Right ventricle myocardium superior (tissue), 1 donor: ENCODE results near the gene FBXL4. TPM values are rescaled to one million over a fixed set of nuclear protein-coding genes. Genes with fewer than 3 reads are reported as not detected.
"Not testable (repeated sequence)": the region's sequence is repeated elsewhere in the genome, so short reads cannot be mapped to it uniquely, and the experiment has no call there.

Experiments used
- ATAC-seq: fragments of 200-7000 bp; cut with Tn5 transposase; one replicate; pipeline ENCODE4 v1.9.1; 2020; ENCODE audit warnings: mild to moderate bottlenecking; ENCODE audit not compliant: poor library complexity
- DNase-seq: peaks from one replicate; pipeline ENCODE4 v3.0.0-alpha.2; 2020
- intact Hi-C: fragments of 100-400 bp; cut with DNase I; formaldehyde crosslinking; loops from one replicate; pipeline ENCODE4 v1.11.2; 2022
- total RNA-seq: library from RNA; stranded (reverse); fragmentation: NEBNext Ultra II Directional; extraction: Animal tissue kit (Norgen Biotek cat#: 25700); gene quantifications from one replicate; pipeline ENCODE4 v1.2.1, GENCODE V29; 2021
- donor health status: DM: no; HTN: yes; CAD: no; lungs with severe emphysema.

FBXL4 gene
- total RNA-seq, 1 donor from 2014 or later = 17.3 TPM

DNA sequence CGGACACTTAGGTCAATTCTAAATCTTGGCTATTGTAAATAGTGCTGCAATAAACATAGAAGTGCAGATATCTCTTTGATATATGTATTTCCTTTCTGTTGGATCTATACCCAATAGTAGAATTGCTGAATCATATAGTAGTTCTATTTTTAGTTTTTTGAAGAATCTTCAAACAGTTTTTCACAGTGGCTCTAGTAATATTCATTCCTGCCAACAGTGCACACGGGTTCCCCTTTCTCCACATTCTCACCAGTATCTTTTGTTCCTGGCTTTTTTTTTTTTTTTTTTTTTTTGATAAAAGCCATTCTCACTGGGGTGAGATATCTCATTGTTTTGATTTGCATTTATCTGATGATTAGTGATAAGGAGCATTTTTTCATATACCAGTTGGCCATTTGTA, 1.8 kb upstream of the FBXL4 start:
- no peak for DNase-seq

DNA sequence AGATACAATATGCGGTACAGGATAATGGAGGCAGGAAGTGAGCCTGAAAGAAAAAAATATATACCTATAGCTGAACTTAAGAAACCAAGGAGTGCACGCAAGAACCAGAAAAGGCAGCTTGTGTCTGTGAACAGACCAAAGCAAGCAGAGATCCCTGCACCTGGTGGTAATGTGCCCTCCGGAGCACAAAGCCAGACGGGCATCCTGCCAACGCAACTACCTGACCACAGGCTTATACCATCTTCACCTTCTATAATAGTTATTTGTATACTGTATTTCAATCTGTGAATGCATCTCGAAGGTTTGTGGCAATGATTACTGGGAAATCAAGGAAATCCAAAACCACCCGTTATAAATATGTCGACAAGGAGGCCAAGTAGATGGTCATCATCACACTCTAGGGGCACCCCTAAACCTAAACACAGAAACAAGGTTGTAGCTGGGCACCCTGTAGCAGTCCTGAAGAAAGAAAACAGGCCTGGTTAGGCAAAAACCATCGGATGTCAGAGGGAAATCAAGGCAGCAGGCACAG, 801 bp downstream of the FBXL4 start:
- peak; percentile 44 for DNase-seq
- intact Hi-C loops = no loop called here
- ATAC-seq = no peak

More for the DNA sequence above, 1.8 kb upstream of the FBXL4 start:
- ATAC-seq = no peak
- intact Hi-C loops = no loop called here

GRCh38 chr6:98946266-98946878, 1.4 kb downstream of the FBXL4 start:
- DNase-seq (no peak), ATAC-seq (no peak)
- intact Hi-C loops = no loop called here

- DNase-seq (no peak), ATAC-seq (no peak)
- intact Hi-C loops = no loop called here
These were observed 2.2 kb downstream of the FBXL4 start for GRCh38 chr6:98945311-98946115.

- ATAC-seq (no peak), DNase-seq (no peak)
- intact Hi-C loops = no loop called here
These were observed 3.1 kb downstream of the FBXL4 start for GRCh38 chr6:98944598-98945081.

DNA sequence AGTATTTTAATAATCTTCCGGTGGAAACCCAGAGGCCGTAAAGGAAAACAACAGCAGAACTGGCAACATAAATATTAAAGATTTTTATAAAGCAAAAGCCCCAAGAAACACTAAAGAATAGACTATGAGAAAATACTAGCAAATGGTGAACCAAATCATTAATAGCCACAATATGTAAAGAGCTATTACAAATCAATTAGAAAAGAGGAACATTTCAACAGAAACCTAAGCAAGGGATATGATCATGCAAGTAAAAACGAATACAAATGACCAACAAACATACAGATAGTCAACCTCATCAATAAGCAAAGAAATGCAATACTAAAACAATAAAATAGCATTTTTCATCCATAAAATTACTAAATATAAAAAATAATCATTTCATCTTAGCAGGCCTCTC, 3.6 kb downstream of the FBXL4 start:
- DNase-seq (no peak), ATAC-seq (no peak)
- intact Hi-C loops = no loop called here

DNA sequence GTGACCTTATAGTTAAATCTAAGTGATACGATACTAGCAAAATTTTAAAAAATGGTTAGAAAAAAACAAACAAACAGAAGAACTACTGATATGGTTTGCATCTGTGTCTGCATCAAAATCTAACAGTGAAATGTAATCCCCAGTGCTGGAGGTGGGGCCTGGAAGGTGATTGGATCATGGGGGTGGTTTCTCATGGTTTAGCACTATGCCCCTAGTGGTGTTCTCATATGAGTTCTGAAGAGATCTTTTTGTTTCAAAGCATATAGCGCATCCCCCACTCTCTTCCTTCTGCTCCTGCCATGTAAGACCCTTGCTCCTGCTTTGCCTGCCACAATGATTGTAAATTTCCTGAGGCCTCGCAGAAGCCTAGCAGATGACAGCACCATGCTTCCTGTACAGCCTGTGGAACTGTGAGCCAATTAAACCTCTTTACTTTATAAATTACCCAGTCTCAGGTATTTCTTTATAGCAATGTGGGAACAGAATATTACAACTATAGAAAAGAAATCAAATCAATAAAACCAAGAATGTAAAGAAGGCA, 5.4 kb downstream of the FBXL4 start:
- ATAC-seq = no peak
- DNase-seq = no peak
- intact Hi-C loops = no loop called here

DNA sequence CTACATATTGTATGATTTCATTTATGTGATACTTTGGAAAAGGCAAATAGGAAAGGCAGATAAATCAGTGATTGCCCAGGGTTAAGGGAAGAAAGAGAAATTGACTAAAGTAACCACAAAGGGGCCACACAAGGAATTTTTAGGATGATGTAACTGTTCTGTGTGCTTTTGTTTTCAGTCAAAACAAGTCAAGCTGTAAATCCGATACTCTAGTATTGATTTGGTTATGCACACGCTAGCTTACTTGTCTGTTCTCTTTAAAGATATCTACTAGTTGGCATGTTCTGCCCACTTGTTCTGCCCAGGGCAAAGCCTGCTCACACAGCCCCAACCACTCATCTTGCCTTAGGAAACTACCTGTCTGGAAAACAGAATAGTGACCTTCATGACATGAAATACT, 6.4 kb downstream of the FBXL4 start:
- ATAC-seq (no peak), DNase-seq (no peak)
- intact Hi-C loops = no loop called here

DNA sequence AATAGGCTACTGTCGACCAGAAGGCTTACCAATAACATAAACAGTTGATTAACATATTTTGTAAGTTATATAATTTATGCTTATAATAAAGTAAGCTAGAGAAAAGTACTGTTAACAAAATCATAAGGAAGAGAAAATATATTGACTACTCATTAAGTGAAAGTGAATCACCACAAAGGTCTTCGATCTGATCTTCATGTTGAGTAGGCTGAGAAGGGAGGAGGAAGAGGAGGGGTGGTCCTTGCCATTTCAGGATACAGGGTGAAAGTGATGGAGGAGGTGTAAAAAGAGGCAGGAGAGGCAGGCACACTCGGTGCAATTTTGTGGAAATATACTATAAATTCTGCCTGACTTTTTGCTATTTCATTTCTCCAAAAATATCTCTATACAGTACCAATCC, 10.4 kb downstream of the FBXL4 start:
- ATAC-seq = no peak
- no peak for DNase-seq
- intact Hi-C loops = no loop called here

- ATAC-seq (no peak), DNase-seq (no peak)
- intact Hi-C loops = no loop called here
These were observed 15.4 kb downstream of the FBXL4 start for GRCh38 chr6:98932381-98932780.

DNA sequence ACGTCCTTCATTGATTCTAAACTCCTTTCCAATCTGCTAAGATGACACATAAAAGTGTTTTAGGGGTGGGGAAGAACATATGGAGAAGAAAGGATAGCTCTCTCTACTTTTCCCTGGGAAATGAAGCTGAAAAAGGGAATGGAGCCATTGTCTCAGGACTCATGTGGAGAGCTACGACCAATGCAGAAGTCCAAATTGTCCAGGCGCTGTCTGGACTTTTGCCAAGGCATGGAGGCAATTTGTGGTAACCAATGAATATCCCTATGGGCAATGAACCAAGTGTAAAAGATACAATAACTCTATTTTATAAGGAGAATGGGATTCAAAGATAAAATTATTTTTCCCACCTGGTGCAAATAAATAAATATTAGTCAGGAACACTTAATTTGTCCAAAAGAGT, 16.1 kb downstream of the FBXL4 start:
- ATAC-seq (no peak), DNase-seq (no peak)
- intact Hi-C loops = no loop called here

DNA sequence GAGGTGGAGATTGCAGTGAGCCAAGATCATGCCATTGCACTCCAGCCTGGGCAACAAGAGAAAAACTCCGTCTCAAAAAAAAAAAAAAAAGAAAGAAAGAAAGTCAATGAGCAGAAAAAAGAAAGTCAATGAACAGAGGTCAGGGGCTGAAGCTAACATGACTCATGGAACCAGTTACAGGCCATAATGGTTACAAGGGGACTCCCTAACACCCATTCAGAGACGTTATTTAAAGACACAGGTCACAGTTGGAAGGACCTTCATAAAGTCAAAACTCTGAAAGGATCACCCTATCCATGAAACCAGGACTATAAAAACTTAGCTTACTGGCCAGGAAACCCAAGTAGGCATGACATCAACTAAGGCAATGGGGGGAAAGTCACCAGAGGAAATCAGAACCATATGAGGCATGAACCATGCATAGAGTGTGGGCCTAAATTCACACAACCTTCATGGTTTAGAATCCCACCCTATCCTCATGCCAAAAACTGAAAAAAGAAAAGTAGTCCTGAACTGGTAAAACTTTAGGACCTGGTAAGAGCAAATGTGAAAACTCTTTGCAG, 18.2 kb downstream of the FBXL4 start:
- DNase-seq = no peak
- intact Hi-C loops = no loop called here
- ATAC-seq = no peak

DNA sequence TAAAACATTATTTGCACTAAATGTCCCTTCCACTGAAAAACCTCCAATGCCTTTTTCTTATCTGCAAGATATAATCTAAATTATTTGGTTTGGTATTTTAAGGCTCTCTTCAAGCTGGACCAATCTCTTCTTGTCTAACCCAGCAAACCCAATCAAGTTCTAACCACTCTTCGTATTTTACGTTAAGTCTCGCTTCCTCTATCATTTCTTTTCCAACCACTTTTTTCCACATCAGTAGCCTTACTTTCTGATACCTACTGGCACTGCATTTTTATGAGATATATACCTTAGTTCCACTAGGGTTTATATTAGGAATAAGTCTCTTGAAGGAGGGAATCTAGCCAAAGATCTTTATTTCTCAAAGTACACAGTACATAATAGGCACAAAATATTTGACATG, 19.1 kb downstream of the FBXL4 start:
- intact Hi-C loops = no loop called here
- DNase-seq (no peak), ATAC-seq (no peak)

DNA sequence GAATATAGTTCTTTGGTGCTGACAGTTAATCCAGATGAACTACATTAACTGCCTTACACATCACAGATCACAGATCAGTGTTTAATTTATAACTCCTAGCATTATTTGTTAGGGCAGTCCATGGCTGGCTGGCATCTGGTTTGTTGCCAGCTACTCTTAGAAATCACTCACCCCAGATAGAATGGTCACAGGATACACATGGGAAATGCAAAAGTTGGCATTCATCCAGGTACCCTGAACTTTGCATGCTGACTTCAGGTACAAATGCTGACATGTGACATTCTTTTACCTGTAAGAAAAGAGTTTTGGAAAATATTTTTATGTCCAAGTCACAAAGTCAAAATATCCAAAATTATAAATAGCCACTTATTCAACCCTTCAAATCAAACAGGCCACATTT, 20.2 kb downstream of the FBXL4 start:
- ATAC-seq (peak; percentile 60), DNase-seq (no peak)
- intact Hi-C loops = no loop called here

DNA sequence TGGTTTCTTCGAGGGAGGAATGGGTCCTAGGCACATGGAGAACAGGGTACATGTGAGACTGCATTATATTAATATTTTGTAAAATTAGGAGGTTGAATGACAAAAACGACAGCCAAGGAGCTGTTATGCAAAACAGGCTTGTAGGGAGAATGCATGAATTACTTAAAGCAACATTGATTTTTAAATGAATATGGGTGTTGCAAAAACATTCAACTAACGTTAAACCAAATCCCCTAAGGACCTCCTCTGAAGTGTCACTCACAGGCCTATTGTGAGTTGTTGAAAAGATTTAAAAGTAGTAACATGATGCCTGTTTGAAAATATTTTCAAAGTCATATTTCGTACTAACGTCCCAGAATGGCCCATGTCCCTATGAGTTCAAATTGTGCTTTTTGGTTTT, 21.9 kb downstream of the FBXL4 start:
- intact Hi-C loops = no loop called here
- ATAC-seq (no peak), DNase-seq (no peak)

GRCh38 chr6:98924647-98925046, 23.1 kb downstream of the FBXL4 start:
- intact Hi-C loops = no loop called here
- DNase-seq (peak; percentile 76), ATAC-seq (peak; percentile 94)

DNA sequence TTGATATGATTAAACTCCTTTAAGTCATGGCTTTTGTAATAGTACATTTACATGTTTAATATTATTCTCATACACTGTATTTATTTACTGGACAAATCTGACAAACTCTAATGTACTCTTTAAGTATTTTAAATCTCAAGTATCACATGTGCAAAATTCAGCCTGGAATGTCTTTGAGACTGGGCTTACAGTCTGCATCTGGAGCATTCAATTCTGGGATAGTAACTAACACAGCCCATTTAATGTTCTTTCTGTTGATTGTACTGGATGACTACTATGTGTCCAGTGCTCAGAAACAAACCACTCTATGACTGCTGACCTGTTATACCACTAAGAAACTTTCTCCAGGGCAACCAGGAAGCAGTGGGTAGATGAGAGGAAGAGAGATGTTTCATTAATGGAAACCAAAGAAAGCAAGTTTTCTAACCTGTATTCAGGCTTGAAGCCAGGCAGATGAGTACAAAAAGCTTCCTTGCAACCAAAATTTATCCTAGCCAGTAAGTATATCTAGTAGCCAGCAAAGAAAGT, 26.8 kb downstream of the FBXL4 start:
- no peak for ATAC-seq
- DNase-seq = no peak
- intact Hi-C loops = no loop called here

DNA sequence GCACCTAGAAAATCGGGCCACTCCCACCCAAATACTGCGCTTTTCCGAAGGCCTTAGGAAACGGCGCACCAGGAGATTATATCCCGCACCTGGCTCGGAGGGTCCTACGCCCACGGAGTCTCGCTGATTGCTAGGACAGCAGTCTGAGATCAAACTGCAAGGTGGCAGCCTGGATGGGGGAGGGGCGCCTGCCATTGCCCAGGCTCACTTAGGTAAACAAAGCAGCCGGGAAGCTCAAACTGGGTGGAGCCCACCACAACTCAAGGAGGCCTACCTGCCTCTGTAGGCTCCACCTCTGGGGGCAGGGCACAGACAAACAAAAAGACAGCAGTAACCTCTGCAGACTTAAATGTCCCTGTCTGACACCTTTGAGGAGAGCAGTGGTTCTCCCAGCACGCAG, 36.8 kb downstream of the FBXL4 start:
- DNase-seq, intact Hi-C loops, ATAC-seq: not testable (repeated sequence)

GRCh38 chr6:98909236-98909635, 38.5 kb downstream of the FBXL4 start:
- DNase-seq = no peak
- ATAC-seq = no peak
- intact Hi-C loops = no loop called here
